ENCODE data around the gene CASK.

The CASK gene

DNA sequence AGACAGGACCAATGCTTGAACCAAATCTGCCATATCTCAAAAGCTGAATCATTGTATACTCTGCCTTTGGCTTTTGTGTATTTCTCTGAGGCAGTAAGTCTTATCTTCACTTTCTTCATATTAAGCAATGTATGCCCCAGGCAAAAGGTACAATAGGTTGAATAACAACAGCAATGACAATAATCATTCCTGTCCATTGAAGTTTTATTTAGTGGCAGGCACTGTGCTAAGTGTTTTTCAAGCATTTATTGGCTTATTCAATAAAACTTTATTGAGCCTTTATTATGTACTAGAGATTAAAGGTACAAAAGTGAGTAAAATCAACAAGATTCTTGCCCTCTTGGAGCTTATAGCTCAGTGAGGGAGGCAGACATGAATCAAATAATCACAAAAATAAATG, 8.2 kb upstream of the CASK start:
- no peak overlapping the region for H3K4me3 ChIP-seq (ENCODE audit: low read depth, low read length)
- DNase-seq (ENCODE audit: low read depth) = no peak
- TF ChIP-seq, protein P1, sequence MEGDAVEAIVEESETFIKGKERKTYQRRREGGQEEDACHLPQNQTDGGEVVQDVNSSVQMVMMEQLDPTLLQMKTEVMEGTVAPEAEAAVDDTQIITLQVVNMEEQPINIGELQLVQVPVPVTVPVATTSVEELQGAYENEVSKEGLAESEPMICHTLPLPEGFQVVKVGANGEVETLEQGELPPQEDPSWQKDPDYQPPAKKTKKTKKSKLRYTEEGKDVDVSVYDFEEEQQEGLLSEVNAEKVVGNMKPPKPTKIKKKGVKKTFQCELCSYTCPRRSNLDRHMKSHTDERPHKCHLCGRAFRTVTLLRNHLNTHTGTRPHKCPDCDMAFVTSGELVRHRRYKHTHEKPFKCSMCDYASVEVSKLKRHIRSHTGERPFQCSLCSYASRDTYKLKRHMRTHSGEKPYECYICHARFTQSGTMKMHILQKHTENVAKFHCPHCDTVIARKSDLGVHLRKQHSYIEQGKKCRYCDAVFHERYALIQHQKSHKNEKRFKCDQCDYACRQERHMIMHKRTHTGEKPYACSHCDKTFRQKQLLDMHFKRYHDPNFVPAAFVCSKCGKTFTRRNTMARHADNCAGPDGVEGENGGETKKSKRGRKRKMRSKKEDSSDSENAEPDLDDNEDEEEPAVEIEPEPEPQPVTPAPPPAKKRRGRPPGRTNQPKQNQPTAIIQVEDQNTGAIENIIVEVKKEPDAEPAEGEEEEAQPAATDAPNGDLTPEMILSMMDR (conservative IDR thresholded peaks at IDR 0.05; ENCODE audit: low read depth, low read length) = no peak

DNA sequence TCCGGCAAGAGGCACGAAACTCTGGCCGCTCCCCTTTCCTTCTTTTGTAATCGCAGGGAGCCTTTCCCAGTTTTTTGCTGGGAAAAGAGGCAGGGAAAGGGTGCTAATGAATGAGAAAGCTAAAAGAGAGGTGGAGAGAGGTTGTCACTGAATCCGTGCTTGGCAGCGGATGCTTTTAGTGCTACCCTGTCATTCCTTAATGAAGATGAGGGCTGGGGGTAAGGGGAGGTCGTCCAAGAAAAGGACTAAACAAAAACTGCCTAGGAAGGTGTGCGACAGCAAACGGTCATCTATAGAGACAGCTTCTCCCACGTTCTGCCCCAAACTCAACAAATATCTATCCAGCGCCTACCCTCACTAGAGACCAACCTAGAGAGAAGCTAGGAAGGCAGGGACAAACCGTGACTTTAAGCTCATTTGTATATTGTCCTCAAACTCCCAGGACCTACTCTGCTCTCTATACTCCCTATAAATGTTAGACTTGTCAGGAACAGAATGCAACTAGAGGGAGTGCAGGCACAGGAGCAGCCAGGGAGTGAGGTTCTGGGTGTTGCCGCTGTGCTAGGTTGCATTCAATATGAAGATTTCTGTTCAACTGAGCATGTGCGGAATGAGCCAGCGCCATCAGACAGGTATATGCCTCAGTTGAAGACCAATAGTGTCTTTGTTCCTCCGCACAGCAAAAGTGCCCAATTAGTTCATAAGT, 777 bp upstream of the CASK start:
- peak overlapping the region; percentile 73 for H3K4me3 ChIP-seq (ENCODE audit: low read depth, low read length)
- peak; percentile 56 for DNase-seq (ENCODE audit: low read depth)
- TF ChIP-seq, protein P1 (conservative IDR thresholded peaks at IDR 0.05; ENCODE audit: low read depth, low read length) = peak; percentile 29

DNA sequence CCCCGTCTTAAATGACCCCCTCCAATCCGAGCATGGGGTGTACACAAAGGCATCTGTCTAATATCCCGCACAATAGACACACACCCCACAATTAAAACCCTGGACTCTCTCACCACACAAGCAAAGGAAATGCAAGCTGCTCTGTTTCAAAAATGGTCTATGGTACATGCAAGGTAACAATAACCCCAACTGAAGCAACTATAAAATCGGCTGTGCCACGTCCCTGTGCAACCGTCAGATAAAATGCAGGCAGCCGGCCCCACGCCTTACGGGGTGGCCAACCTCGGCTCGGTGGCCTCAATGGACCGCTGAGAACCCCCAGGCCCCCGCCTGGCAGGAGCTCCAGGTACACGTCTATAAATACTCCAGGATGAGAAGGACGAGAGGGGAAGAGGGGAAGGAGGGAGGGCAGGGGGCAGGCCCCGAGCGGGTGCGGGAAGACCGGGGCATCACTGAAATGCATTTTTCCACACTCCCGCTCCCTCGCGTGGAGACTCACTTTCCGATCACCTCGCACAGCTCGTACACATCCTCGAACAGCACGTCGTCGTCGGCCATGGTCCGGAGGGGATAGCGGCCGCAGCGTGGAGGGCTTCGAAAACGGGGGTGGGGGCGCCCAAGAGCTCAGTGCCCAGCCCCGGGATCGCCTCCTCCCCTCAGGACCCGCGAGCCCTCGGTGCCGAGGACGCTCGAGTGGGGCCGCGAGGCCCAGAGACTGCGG, 763 bp downstream of the CASK start:
- TF ChIP-seq, protein P1 (conservative IDR thresholded peaks at IDR 0.05; ENCODE audit: low read depth, low read length) = peak; percentile 15
- peak; percentile 10 for DNase-seq (ENCODE audit: low read depth)
- H3K4me3 ChIP-seq (ENCODE audit: low read depth, low read length) = peak overlapping the region; percentile 73

DNA sequence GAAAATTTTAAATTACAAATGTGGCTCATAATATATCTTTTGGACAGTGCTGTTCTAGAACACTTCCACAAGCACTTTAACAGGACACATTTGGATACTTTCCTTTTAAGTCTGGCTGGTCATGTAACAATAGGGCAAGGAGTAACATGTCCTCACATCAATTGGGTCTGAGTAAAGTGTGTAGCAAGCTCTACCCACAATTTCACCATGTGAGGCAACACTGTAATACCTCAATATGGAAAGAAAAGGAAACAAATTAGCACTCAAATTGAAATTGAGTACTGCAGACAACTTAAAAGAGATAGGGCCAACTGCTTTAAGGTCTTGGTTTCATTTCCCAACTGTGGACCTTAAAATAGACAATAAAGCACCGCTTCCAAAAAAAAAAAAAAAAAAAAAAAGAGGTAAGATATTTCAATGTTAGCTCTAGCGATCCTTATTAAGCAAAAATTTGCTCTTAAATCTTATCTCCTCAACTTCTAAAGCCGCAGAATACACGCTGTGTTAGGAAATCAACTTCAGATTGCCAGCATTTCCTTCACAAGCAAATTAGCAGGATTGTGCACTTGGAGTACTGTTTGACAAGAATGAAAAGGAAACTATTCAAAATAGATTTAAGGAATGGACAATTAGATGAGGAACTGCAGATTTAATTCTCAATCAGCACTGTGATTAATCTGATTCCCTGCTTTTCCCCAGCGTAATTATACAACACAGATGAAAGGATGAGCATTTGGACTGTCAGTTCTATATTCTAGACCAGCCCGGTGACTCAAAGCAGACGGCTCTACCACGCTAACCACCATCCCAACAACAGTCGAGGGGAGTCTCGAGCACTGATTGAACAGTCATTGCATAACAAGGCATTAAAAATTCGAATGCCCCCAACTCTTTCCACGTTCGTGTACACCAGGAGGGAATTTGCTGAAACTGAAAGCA, 1.6 kb downstream of the CASK start:
- DNase-seq (ENCODE audit: low read depth) = peak; percentile 68
- H3K4me3 ChIP-seq (ENCODE audit: low read depth, low read length) = peak overlapping the region; percentile 73
- TF ChIP-seq, protein P1 (conservative IDR thresholded peaks at IDR 0.05; ENCODE audit: low read depth, low read length) = no peak

DNA sequence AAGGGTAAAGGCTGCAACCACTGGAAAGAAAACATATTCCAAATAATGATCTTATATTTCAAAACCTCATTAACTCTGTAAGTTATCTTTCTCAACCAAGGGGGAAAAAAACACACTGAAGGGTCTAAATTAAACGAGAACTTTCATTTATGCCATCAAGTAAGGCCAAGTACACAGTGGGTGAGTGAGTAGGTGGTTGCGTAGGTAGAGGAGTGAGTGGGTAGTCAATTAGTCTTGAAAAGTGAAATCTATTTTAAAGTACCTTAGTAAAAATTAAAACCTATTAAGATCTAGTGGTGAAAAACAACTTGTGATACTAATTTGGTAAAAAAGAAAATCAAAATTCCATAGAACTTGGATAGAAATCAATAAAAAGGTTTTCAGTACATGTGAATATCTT, 3.5 kb downstream of the CASK start:
- no peak for DNase-seq (ENCODE audit: low read depth)
- TF ChIP-seq, protein P1 (conservative IDR thresholded peaks at IDR 0.05; ENCODE audit: low read depth, low read length) = no peak
- no peak overlapping the region for H3K4me3 ChIP-seq (ENCODE audit: low read depth, low read length)

DNA sequence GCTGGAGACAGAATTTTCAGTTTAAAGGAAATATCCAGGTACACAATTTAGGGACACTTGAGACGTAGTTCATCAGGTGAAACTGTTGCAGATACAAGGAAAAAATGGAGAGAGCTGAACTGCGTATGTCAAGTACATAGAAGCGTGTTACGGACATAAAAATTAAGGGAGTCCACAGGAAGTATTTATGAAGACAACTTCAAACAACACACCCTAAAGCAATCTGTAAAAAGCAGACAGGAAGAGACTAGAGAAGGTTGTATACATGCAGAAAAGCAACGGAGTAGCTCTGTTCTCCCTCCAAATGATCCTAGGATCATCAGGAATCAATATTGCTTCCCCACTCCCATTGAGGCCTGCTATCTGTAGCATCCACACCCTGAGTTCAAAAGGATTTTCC, 5.8 kb downstream of the CASK start:
- DNase-seq (ENCODE audit: low read depth) = no peak
- TF ChIP-seq, protein P1 (conservative IDR thresholded peaks at IDR 0.05; ENCODE audit: low read depth, low read length) = no peak
- no peak overlapping the region for H3K4me3 ChIP-seq (ENCODE audit: low read depth, low read length)
